RPMI7951 (cell line): ENCODE data around the gene RNF111. TPM values are rescaled to one million over a fixed set of nuclear protein-coding genes. Genes with fewer than 3 reads are reported as not detected.
A peak's percentile ranks its signal among the peaks of the same experiment; 100 is the strongest.

ENCODE experiments used
- DNase-seq: peaks from one replicate; pipeline ENCODE4 v3.0.0-alpha.2; 2012; ENCODE audit warnings: low read depth
- total RNA-seq: library from RNA; depleted of rRNA; stranded (reverse); fragments of >200 nt; shearing (Covaris generic); gene quantifications from 2 replicates; pipeline ENCODE4 v1.2.3, GENCODE V29; 2014; rRNA removed

Gene RNF111
- total RNA-seq = 14.1 and 25.6 TPM in 2 replicates

- peak; percentile 98 for DNase-seq
These were observed at the start of gene RNF111 for GRCh38 chr15:58987491-58988005. Gene RNF111 (plus strand): TSS chr15:58987663. CDS start chr15:59030823, 43,160 bp downstream.

GRCh38 chr15:58947179-58947578 is 40.3 kb upstream of the RNF111 start:
- DNase-seq = no peak

GRCh38 chr15:58951388-58952007 is 36.0 kb upstream of the RNF111 start:
- DNase-seq = peak; percentile 52

GRCh38 chr15:58952751-58953150 is 34.7 kb upstream of the RNF111 start:
- DNase-seq = peak; percentile 20

- peak; percentile 76 for DNase-seq
These were observed 30.1 kb upstream of the RNF111 start for GRCh38 chr15:58957101-58957973.

DNA sequence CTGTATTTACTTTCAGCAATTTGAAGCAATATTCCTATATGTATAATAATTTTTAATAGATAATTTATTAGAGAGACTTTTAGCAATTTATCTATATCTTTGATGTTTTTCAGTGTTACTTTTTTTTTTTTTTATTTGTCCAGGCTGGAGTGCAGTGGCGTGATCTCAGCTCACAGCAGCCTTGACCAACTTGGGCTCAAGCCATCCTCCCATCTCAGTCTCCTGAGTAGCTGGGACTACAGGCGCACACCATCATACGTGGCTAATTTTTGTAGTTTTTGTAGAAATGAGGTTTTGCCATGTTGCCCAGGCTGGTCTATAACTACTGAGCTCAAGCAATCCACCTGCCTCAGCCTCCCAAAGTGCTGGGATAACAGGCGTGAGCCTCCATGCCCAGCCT is 28.7 kb upstream of the RNF111 start:
- no peak for DNase-seq

- no peak for DNase-seq
These were observed 25.3 kb upstream of the RNF111 start for GRCh38 chr15:58962136-58962535.

- DNase-seq = no peak
These were observed 24.5 kb upstream of the RNF111 start for GRCh38 chr15:58962662-58963565.

DNA sequence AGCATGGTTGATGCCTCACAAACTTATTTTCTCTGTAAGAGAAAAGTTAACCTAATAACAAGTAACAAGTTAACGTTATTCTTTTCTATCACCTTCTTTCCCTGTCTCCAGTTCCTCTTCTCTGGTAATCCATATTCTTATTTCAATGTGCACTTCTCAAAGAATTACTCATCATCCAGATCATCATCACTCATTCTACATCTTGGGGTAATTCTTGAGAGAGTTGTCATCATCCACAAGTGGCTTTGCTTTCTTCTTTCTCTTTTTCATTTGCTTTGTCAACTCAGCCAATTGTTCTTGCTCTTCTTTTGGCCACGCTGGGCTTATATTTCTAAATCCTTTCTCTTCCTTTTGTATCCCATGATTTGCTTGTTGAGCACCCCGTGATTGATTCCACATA is 20.8 kb upstream of the RNF111 start:
- DNase-seq = no peak

GRCh38 chr15:58967479-58967878 is 20.0 kb upstream of the RNF111 start:
- no peak for DNase-seq

DNA sequence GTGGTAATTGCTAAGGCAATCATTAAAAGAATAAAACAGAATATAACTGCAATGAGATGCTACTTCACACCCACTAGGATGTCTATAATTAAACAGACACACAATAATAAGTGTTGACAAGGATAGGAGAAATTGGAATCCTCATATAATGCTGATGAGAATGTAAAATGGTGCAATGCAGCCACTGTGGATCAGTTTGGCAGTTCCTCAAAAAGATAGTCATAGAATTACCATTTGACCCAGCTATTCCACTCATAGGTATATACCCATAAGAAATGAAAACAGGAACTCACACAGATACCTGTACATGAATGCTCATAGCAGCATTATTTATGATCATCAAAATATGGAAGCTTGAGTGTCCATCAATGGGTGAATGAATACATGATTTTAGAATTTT is 9.6 kb upstream of the RNF111 start:
- DNase-seq = no peak

- peak; percentile 47 for DNase-seq
These were observed 7.0 kb upstream of the RNF111 start for GRCh38 chr15:58980351-58980939.

DNA sequence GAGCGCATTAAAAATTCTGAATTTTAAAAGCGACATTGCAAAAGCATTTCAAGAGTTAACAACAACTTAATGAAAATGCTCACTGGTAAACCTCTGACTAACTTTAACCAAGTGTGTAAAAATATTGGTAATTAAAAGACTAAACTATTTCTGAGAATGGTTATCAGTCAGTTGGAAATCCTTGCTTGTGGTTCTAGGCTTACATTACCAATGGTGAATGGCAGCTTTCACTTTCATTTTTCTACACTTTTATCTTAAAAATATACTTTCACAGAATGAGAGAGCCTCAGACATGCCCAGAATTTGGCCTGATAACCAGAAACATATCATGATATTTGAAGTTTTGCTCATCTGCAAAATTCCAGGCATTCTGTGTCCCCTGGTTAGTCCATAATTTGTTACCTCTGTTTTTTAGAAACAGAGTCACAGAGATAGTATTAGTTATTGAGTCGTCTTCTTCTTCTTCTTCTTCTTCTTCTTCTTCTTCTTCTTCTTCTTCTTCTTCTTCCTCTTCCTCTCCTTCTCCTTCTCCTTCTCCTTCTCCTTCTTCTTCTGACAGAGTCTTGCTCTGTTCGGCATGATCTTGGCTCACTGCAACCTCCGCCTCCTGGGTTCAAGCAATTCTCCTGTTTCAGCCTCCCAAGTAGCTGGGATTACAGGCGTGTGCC is 5.5 kb upstream of the RNF111 start:
- DNase-seq = peak; percentile 20

- no peak for DNase-seq
These were observed 4.2 kb upstream of the RNF111 start for GRCh38 chr15:58983261-58983660.

- DNase-seq = peak; percentile 39
These were observed 2.0 kb upstream of the RNF111 start for GRCh38 chr15:58985443-58985842.

GRCh38 chr15:58987036-58987435 is 427 bp upstream of the RNF111 start:
- DNase-seq = peak; percentile 24

DNA sequence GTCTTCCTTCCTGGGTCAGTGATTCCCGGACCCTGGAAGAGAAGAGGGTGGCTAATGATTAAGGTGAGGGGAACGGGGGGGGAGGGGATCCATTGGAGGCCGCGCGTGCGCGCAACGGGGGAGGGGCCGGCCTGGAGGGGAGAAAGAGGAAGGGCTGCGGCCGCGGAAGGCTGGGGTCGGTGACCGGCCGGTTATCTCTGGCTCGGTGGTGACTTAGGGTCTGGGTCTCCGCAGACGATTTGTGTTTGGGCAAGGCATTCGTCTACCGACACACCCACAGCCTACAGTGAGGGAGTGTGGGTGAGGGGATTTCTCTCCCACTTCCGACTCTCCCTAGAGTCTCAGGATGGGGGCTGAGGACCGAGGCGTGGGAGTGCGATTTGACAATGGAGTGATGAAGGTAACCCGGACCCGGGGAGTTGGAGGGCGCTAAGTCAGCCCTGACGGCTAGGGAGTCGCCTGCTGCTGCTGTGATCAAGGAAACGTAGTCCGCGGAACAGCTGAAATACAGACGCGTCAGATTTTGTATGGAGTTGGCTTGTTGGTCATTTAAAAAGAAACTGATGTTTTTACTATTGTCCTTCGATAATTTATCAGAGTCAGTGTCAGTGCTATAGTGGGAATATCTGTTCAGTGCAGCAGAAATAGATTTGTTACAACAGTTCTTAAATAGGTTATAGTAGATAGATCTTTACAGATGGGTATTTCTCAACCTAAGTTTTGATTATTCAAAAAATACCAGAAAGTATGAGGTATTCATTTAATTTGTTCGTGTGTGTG is 733 bp downstream of the RNF111 start:
- DNase-seq = peak; percentile 33

DNA sequence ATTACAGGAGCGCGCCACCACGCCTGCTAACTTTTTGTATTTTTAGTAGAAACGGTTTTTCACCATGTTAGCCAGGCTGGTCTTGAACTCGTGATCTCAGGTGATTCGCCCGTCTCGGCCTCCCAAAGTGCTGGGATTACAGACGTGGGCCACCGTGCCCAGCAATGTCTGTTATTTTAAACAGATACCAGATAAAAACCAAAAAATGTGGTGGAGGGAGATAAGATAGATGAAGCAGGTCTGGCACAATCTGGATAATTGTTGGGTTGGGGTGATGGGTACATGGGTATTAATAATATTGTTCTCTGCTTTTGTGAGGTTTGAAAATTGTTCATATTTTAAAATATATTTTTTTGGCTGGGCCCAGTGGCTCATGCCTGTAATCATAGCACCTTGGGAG is 4.7 kb downstream of the RNF111 start:
- DNase-seq = no peak

- no peak for DNase-seq
These were observed 7.5 kb downstream of the RNF111 start for GRCh38 chr15:58994906-58995453.

- no peak for DNase-seq
These were observed 12.2 kb downstream of the RNF111 start for GRCh38 chr15:58999694-59000093.
